ENCODE measurements around the gene RUVBL2.

GRCh38 chr19:48945817-48946216 lies 47.9 kb upstream of the RUVBL2 start:
- TF ChIP-seq CEBPB (IDR thresholded peaks at IDR 0.05) = no peak
- TF ChIP-seq TCF12 (IDR thresholded peaks at IDR 0.05; ENCODE audit: low read depth) = no peak

Data from Ishikawa (cell line).